Fibroblast of gingiva (primary cell): Measurements from ENCODE around the gene ADCYAP1R1.

ENCODE experiments used
- DNase-seq: peaks from one replicate; pipeline ENCODE4 v3.0.0-alpha.2; 2011; ENCODE audit warnings: low read depth

The ADCYAP1R1 gene

GRCh38 chr7:31087351-31087750 is 35.2 kb downstream of the ADCYAP1R1 start:
- DNase-seq, result no peak

GRCh38 chr7:31091924-31092434 is 39.9 kb downstream of the ADCYAP1R1 start:
- no peak for DNase-seq

DNA sequence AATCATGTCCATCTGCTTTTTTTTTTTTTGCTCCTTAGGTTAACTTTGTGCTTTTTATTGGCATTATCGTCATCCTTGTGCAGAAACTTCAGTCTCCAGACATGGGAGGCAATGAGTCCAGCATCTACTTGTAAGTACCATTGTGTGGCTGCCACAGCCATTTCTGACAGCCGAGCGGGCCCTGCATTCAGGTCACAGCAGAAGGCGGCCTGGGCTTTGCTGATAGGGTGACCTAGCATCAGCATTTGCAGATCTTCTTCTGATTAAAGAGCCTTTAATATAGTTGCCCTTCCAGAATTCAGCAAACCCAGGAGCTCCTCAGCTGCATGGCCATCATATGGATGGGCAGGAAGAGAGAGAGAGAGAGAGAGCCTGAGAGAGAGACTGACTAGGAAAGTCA is 40.5 kb downstream of the ADCYAP1R1 start:
- DNase-seq, result no peak

DNA sequence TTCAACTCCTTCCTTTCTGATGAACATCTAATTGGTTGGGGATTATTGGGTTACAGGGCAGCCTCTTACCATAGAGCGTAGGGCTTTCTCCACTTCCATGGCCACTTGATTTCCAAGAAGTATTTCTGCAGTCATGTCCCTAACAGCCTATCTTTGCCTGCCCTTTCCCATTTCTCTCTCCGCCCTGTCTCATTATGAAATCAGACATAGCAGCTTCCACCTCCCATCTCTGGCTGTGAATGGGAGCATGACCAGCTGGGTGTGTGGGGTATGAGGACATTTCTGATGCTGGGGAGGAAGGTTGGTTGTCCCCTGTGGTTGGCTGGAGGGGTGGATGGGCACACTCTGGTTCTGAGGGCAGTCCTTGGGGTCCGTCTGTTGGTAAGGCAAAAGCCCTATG is 41.2 kb downstream of the ADCYAP1R1 start:
- no peak for DNase-seq

GRCh38 chr7:31094271-31094670 is 42.2 kb downstream of the ADCYAP1R1 start:
- no peak for DNase-seq

DNA sequence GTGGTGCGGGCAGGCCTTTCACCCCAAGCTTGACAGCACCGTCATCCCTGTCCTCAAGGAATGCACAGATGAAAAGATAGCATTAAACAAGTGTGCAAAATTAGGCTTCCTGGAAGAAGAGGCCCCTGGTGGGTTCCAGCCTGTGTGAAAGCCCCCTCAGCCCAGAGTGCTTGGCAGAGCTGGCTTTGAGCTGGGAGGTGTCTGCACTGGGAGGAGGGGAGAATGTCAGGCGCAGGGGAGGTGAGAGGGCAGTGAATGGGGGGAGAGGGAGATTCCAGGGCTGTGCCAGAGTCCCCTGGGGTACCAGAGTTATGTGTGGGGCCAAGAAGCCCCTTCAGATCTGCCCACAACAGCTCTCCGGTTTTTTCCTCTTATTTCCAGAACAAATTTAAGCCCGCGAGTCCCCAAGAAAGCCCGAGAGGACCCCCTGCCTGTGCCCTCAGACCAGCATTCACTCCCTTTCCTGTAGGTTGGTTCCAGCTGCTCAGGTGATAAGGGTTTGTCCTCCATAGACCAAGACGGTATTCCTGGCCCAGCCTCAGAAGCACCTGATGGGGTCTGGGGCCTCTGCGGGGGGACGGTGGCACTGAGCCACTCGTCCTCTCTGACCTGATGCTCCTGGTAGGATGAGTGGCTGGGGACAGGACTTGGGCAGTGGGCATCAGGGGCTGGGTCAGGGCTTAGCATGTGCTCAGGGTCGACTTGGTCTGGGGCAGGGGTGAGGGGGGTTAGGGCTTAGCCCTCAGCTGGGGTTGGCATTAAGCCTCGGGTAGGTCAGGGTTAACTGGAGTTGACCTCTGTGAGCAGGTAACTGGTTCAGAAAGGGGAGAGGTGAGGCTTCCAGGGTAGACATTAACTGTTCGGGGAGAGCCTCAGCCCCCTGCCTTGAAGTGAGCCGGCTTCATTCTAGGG is 43.4 kb downstream of the ADCYAP1R1 start:
- DNase-seq, result no peak

- no peak for DNase-seq
Observed at GRCh38 chr7:31096198-31096876, 44.2 kb downstream of the ADCYAP1R1 start.

DNA sequence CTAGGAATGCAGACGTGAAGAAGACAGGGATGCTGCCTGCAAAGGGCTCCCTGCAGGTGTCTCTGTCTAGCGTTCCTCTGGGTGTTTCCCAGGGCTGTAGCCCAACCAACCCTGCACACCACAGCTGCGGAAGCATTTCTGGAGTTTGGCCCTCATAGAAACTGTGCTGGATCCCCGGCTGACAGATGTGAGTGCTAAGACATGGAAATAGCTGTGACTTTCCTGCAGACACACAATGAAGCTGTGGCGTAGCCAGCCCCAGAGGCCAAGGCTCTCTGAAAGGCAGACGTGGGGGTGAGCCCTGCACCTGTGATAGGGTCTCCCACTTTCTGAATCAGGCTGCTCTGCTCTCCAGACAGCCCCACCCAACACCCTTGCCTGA is 44.8 kb downstream of the ADCYAP1R1 start:
- DNase-seq, result no peak

DNA sequence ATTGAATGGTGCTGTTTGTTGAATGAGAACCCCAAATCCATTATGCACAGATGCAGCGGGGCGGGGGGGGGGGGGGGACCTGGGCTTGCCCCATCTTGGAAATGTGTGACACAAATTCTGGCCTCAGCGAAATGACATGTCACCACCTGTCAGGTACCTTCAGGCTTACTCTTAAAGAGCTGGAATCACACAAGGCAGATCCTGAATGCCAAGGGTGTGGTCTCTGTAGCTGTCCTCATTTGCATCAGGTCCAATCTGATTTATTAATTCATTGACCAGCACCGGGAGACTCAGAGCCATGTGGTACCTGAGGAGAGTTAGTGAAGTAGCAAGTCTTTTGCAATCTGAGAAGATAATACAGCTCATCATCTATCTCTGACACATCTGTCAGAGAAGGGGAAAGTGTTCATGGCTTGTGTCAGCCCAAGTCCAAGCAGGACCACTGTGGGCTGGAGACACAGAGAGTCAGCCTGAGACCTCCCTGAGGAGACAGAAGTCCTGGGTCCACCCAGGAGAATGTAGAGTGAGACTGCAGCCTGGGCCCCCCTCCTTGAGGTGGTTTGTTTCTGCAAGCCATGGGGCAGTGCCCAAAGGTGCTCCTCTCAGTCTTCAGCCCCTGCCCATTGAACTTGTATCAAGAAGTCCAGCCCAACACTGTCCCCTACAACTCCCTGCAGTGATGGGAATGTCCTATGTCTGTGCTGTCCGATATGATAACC is 46.7 kb downstream of the ADCYAP1R1 start:
- DNase-seq, result no peak

DNA sequence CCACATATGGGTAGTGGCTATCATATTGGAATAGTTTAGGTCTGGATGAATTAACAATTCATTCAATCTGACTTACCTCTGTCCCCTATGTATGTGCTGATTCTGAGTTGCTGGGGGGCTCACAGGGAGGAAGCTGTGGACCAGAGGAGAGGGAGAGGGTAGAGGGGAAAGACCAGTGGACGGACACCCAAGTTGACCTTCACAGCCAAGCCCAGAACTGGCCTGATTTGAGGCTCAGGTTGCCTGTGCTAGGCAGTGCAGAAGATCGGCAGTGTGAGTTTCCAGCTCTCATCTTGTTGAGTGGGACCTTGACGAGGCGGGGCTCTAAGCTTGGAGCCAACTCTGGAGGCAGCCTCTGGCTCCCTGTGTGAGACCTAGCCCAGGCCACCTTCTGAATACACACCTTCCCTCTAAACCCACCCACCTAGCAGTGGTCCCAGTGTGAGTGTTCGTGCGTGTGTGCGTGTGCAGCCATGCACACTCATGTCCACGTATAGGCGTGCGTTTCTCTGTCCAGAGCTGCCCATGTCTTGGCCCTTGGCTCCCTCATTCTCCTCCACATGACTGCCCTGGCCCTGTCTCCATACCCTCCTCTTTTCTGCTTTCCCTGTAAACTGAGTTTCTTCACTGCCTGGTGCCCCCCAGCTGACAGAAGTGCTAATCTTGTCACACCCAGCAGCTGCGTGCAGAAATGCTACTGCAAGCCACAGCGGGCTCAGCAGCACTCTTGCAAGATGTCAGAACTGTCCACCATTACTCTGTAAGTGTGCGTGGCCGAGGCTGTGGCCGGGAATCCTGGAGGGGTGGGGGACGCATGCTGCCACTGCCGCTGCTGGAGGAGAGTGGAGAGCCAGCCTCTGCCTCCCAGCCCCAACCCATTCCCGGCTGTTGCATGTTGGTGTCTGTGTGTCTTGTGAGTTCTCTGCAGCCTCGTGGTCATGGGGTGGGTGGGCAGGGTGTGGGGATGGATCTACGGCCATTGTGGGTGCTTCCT is 47.6 kb downstream of the ADCYAP1R1 start:
- no peak for DNase-seq

DNA sequence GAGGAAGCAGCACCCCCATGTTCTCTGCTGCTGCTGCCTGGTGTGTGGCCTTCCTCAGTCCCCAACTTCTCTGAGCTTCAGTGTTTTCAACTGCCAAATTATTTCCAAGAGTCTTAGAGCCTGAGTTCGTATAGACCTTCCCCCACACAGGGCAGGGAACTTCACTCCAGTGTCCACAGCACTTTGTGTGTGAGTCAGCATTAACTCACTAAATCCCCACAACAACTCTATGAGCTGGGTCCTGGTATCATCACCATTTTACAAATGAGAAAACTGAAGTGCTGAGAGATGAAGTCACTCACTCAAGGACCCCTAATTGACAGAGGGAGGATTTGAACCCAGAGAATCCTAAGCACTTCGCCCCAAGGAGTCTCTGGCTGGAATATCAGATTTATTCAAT is 48.3 kb downstream of the ADCYAP1R1 start:
- DNase-seq, result no peak

- DNase-seq, result no peak
Observed at GRCh38 chr7:31100871-31101270, 48.8 kb downstream of the ADCYAP1R1 start.

DNA sequence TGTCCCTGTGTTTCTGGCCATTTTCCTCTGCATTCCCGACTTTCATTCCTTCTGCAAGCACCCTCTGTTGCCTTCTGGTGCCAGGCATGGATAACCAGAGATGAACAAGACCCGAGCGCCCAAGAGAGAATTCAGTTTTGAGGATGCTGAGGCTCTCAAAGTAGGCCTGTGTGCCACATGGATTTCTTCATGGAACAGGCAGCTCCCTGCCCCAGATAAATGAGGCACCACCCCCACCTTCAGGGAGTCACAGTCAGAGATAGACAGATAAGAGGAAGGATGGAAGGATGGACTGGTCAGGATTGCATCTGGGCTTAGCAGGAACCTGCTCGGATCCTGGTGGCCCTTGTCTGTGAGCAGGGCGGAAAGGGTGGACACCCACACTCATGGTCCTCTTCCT is 49.4 kb downstream of the ADCYAP1R1 start:
- no peak for DNase-seq

GRCh38 chr7:31102151-31102972 is 50.3 kb downstream of the ADCYAP1R1 start:
- no peak for DNase-seq

GRCh38 chr7:31102973-31103850 is 51.1 kb downstream of the ADCYAP1R1 start:
- DNase-seq, result no peak

DNA sequence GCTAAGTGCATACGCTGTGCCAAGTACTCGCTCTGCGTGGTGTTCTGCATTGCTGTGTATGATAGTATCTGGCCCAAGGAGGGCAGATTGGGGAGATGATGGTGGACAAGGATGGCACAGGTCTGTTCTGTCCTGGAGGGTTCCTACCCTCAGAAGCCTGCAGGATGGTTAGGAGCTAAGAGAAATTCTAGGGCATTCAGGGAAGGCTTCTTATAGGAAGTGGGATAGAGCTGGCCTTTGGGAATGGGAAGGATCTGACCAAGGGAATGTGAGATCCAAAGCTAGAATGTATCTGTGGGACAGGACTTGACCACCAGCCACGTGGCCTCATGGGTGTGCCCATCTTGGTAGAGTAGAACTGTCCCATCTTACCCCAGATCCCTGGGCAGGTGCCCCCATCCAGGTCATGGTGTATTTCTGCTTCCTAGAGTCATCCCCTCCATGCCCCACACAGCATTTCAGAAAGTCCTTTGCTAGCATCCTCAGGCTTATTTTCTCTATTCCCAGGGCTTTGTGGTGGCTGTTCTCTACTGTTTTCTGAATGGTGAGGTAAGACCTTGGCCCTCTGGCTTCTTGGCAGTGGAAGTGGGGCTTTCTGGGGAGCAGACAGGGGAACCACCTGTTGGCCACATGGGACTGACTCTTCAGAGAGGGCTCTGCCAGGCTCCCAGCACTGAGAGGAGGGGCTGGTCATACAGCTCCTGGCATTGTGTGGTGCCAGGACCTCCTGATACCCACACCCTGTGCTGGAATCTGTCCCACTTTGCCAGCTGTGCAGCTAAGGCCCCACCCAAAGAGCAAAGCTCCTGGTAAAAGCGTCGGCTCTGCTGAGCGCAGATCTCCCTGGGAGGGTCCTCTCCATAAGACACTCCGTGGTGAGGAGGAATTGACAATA is 52.5 kb downstream of the ADCYAP1R1 start:
- no peak for DNase-seq

DNA sequence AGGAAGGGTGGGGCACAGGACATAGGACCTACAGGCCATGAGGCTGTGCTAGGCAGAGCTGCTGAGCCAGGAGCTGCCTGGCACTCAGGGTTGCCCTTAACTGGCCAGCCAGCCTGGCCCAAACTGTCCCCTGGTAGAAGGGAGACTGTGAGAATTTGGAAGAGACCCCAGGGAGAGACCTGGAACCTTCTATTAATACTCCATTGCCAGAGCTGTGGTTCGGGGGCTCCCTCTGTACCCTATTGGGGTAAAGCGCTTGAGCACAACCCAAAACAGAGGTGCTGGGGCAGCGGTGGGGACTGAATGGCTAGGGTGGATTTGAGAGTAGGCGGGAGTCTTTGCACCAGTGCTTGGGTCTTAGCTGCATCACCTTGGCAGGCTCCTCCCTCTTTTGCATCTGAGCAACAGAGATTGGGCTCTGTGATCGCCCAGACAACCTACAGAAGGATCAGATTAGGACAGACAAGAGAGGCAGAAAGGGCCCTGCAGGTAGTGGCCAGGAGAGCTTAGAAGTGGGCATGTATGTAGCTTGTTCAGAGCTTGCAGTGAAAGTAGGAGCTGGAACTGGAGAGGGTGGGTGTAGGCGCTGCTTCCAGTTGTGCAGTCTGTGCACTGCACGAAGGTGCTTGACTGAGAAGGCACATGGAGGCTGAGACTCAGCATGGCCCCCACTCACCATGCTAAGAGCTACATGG is 53.3 kb downstream of the ADCYAP1R1 start:
- DNase-seq, result no peak
